Measurements from ENCODE around the gene GTF3C4. TPM values are rescaled to one million over a fixed set of nuclear protein-coding genes. Genes with fewer than 3 reads are reported as not detected.

Gene GTF3C4
- total and polyA plus RNA-seq, 2 of the 8 experiments (the other 6 are each of a cell fraction or from before 2014, with no cell fraction given), result 6.8 to 39.2 TPM

DNA sequence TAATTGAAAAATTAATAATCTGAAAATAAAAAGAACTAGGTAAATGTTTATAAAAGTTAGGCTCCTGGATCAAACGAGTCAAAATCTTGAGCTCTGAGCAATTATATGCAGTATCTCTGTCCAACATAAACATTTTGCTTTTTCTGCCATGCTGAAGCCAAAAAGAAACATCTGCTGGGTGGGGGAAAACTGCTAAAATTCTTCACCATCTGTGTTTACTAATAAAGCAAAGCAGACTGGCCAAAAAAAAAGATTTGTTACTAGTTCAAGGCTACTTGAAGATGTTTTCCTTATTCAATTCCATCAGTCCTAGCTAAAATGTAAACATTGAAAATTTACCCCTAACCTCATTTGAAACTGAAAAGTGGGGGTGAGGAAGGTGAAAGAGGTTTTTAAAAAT lies 29.7 kb downstream of the GTF3C4 start (continued):
- TF ChIP-seq, protein P1, sequence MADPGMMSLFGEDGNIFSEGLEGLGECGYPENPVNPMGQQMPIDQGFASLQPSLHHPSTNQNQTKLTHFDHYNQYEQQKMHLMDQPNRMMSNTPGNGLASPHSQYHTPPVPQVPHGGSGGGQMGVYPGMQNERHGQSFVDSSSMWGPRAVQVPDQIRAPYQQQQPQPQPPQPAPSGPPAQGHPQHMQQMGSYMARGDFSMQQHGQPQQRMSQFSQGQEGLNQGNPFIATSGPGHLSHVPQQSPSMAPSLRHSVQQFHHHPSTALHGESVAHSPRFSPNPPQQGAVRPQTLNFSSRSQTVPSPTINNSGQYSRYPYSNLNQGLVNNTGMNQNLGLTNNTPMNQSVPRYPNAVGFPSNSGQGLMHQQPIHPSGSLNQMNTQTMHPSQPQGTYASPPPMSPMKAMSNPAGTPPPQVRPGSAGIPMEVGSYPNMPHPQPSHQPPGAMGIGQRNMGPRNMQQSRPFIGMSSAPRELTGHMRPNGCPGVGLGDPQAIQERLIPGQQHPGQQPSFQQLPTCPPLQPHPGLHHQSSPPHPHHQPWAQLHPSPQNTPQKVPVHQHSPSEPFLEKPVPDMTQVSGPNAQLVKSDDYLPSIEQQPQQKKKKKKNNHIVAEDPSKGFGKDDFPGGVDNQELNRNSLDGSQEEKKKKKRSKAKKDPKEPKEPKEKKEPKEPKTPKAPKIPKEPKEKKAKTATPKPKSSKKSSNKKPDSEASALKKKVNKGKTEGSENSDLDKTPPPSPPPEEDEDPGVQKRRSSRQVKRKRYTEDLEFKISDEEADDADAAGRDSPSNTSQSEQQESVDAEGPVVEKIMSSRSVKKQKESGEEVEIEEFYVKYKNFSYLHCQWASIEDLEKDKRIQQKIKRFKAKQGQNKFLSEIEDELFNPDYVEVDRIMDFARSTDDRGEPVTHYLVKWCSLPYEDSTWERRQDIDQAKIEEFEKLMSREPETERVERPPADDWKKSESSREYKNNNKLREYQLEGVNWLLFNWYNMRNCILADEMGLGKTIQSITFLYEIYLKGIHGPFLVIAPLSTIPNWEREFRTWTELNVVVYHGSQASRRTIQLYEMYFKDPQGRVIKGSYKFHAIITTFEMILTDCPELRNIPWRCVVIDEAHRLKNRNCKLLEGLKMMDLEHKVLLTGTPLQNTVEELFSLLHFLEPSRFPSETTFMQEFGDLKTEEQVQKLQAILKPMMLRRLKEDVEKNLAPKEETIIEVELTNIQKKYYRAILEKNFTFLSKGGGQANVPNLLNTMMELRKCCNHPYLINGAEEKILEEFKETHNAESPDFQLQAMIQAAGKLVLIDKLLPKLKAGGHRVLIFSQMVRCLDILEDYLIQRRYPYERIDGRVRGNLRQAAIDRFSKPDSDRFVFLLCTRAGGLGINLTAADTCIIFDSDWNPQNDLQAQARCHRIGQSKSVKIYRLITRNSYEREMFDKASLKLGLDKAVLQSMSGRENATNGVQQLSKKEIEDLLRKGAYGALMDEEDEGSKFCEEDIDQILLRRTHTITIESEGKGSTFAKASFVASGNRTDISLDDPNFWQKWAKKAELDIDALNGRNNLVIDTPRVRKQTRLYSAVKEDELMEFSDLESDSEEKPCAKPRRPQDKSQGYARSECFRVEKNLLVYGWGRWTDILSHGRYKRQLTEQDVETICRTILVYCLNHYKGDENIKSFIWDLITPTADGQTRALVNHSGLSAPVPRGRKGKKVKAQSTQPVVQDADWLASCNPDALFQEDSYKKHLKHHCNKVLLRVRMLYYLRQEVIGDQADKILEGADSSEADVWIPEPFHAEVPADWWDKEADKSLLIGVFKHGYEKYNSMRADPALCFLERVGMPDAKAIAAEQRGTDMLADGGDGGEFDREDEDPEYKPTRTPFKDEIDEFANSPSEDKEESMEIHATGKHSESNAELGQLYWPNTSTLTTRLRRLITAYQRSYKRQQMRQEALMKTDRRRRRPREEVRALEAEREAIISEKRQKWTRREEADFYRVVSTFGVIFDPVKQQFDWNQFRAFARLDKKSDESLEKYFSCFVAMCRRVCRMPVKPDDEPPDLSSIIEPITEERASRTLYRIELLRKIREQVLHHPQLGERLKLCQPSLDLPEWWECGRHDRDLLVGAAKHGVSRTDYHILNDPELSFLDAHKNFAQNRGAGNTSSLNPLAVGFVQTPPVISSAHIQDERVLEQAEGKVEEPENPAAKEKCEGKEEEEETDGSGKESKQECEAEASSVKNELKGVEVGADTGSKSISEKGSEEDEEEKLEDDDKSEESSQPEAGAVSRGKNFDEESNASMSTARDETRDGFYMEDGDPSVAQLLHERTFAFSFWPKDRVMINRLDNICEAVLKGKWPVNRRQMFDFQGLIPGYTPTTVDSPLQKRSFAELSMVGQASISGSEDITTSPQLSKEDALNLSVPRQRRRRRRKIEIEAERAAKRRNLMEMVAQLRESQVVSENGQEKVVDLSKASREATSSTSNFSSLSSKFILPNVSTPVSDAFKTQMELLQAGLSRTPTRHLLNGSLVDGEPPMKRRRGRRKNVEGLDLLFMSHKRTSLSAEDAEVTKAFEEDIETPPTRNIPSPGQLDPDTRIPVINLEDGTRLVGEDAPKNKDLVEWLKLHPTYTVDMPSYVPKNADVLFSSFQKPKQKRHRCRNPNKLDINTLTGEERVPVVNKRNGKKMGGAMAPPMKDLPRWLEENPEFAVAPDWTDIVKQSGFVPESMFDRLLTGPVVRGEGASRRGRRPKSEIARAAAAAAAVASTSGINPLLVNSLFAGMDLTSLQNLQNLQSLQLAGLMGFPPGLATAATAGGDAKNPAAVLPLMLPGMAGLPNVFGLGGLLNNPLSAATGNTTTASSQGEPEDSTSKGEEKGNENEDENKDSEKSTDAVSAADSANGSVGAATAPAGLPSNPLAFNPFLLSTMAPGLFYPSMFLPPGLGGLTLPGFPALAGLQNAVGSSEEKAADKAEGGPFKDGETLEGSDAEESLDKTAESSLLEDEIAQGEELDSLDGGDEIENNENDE (IDR thresholded peaks at IDR 0.05; ENCODE audit: insufficient replicate concordance, low read length), result no peak
- TF ChIP-seq ASH2L (IDR thresholded peaks at IDR 0.05; ENCODE audit: low read length) (no peak), BACH1 (IDR thresholded peaks at IDR 0.05; ENCODE audit: low read length) (no peak), TBP (IDR thresholded peaks at IDR 0.05; ENCODE audit: low read depth, low read length) (no peak), KDM4A (IDR thresholded peaks at IDR 0.05; ENCODE audit: low read depth, low read length, severe bottlenecking) (no peak), CREB1 (IDR thresholded peaks at IDR 0.05) (no peak), SIX5 (IDR thresholded peaks at IDR 0.05; ENCODE audit: low read depth, low read length) (no peak), BRCA1 (IDR thresholded peaks at IDR 0.05; ENCODE audit: low read depth, low read length) (no peak)
- TF ChIP-seq, protein P2, sequence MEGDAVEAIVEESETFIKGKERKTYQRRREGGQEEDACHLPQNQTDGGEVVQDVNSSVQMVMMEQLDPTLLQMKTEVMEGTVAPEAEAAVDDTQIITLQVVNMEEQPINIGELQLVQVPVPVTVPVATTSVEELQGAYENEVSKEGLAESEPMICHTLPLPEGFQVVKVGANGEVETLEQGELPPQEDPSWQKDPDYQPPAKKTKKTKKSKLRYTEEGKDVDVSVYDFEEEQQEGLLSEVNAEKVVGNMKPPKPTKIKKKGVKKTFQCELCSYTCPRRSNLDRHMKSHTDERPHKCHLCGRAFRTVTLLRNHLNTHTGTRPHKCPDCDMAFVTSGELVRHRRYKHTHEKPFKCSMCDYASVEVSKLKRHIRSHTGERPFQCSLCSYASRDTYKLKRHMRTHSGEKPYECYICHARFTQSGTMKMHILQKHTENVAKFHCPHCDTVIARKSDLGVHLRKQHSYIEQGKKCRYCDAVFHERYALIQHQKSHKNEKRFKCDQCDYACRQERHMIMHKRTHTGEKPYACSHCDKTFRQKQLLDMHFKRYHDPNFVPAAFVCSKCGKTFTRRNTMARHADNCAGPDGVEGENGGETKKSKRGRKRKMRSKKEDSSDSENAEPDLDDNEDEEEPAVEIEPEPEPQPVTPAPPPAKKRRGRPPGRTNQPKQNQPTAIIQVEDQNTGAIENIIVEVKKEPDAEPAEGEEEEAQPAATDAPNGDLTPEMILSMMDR (IDR thresholded peaks at IDR 0.05; ENCODE audit: control extremely low read depth in 1 of 3, insufficient read depth in 1 of 3, low read depth in 1 of 3, low read length in 3 of 3), result no peak

All from H1 (cell line).